ENCODE data around the gene TMEM150C. TPM values are rescaled to one million over a fixed set of nuclear protein-coding genes. Genes with fewer than 3 reads are reported as not detected.

The TMEM150C gene
- total RNA-seq, 1 donor from 2014 or later = 8.1 TPM

DNA sequence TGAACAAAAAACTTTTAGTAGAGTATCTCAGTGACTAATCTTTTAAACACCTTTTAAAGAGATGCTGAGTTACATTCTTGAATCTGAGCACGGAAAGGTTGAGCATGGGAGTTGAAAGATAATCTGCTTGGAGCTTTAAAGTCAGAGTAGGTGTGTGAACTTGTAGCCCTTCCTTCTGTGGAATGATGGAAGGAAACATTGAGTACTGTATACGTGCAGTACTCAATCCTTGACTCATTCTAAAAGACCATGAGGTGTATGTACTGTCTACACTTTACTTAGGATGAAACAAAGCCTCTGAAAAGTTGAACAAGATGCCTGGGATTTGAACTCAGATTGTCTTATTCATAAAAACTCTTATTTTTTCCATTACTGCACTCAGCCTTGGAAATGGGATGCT, 128.0 kb downstream of the TMEM150C start:
- no peak for ATAC-seq
- DNase-seq (ENCODE audit: low spot score) = no peak

Other genes starting within 250 kb of the TMEM150C start
- 42.9 TPM for gene HNRNPD, start 188.0 kb downstream of the TMEM150C start, total RNA-seq
- 52.1 TPM for gene HNRNPDL, start 131.5 kb downstream of the TMEM150C start, total RNA-seq
- 7.8 TPM for gene ENOPH1, start 131.4 kb downstream of the TMEM150C start, total RNA-seq
- gene SCD5, start 236.8 kb upstream of the TMEM150C start, total RNA-seq = 1.6 TPM